B cell (primary cell): Measurements from ENCODE around the gene ZNF423. TPM values are rescaled to one million over a fixed set of nuclear protein-coding genes. Genes with fewer than 3 reads are reported as not detected.

Experiments
- ATAC-seq: fragments of 200-7000 bp; cut with Tn5 transposase; one replicate; pipeline ENCODE4 v1.10.0; 2021; ENCODE audit warnings: low read depth, mild to moderate bottlenecking, moderate number of reproducible peaks, moderate library complexity
- CTCF ChIA-PET: fragments of 350-600 bp; sonication (Branson Sonifier 250); formaldehyde crosslinking; loops from one replicate; lab custom pipeline; 2021; ENCODE audit warnings: antibody characterized with exemption, inconsistent platforms; lab: Charles Lee
- POLR2A ChIA-PET: fragments of 350-600 bp; sonication (Branson Sonifier 250); formaldehyde crosslinking; loops from one replicate; lab custom pipeline; 2021; ENCODE audit warnings: antibody characterized with exemption; lab: Charles Lee
- DNase-seq: peaks from one replicate; pipeline ENCODE4 v3.0.0; 2013
- H2AFZ ChIP-seq: 2 replicates; pipeline ENCODE4 v1.6.1; 2012; ENCODE audit warnings: mild to moderate bottlenecking, low read depth, low read length; ENCODE audit not compliant: insufficient read depth, poor library complexity, severe bottlenecking
- H3K27ac ChIP-seq, 2 donors: 1 replicate in 1 of 2; 2 replicates in 1 of 2; pipeline ENCODE4 v1.5.1; 2012 to 2013; ENCODE audit warnings: low read length in 2 of 2, mild to moderate bottlenecking in 2 of 2, moderate library complexity in 1 of 2
- H3K27me3 ChIP-seq, 4 experiments: fragments of 200-600 bp in 1 of 4; sonication (generic) in 1 of 4; replicated peaks in 1 of 4; 1 replicate in 2 of 4; 2 replicates in 2 of 4; pipeline versions ENCODE4 v1.6.1 to v1.7.0; 2013 to 2016; ENCODE audit warnings: low read length in 3 of 4, mild to moderate bottlenecking in 2 of 4, mixed read lengths in 1 of 4, moderate library complexity in 1 of 4; ENCODE audit not compliant: insufficient read depth in 4 of 4, control insufficient read depth in 3 of 4; ENCODE audit errors: control extremely low read depth in 1 of 4
- H3K36me3 ChIP-seq, 2 experiments: replicated peaks in 1 of 2; 1 replicate in 1 of 2; 2 replicates in 1 of 2; pipeline versions ENCODE4 v1.6.1 to v1.7.1; 2013; ENCODE audit warnings: low read length in 1 of 2; ENCODE audit not compliant: insufficient read depth in 2 of 2, control insufficient read depth in 1 of 2; ENCODE audit errors: control extremely low read depth in 1 of 2, extremely low read depth in 1 of 2
- H3K4me1 ChIP-seq, 2 donors: fragments of 200-600 bp in 1 of 2; sonication (generic) in 1 of 2; 1 replicate in 1 of 2; 2 replicates in 1 of 2; pipeline versions ENCODE4 v1.5.1 to v1.6.1; 2013 to 2017; ENCODE audit warnings: low read length in 2 of 2; ENCODE audit not compliant: control insufficient read depth in 2 of 2, insufficient read depth in 2 of 2
- H3K4me2 ChIP-seq: replicated peaks from 2 replicates; pipeline ENCODE3; 2012; ENCODE audit warnings: mild to moderate bottlenecking, low read depth, low read length; ENCODE audit not compliant: poor library complexity, severe bottlenecking
- H3K4me3 ChIP-seq, 5 experiments: fragments of 200-600 bp in 1 of 5; sonication (generic) in 1 of 5; 1 replicate in 3 of 5; 2 replicates in 2 of 5; pipeline versions ENCODE4 v1.5.1 to v1.7.0; 2011 to 2016; ENCODE audit warnings: low read length in 4 of 5, mild to moderate bottlenecking in 4 of 5, low read depth in 2 of 5, control low read depth in 1 of 5, moderate library complexity in 1 of 5; ENCODE audit not compliant: insufficient read depth in 1 of 5; ENCODE audit errors: control extremely low read depth in 1 of 5, extremely low read depth in 1 of 5
- H3K79me2 ChIP-seq: fragments of 200-600 bp; sonication (generic); one replicate; pipeline ENCODE4 v1.6.0; 2016; ENCODE audit warnings: low read length; ENCODE audit not compliant: control insufficient read depth, insufficient read depth
- H3K9ac ChIP-seq: fragments of 200-600 bp; sonication (generic); 2 replicates; pipeline ENCODE4 v1.6.1; 2017; ENCODE audit warnings: mild to moderate bottlenecking, low read length, moderate library complexity
- H3K9me3 ChIP-seq, 3 donors: one replicate each; pipeline versions ENCODE4 v1.6.1 to v1.7.1; 2013; ENCODE audit warnings: low read length in 2 of 3; ENCODE audit not compliant: control insufficient read depth in 2 of 3, insufficient read depth in 1 of 3; ENCODE audit errors: control extremely low read depth in 1 of 3
- H4K20me1 ChIP-seq: 2 replicates; pipeline ENCODE4 v1.6.0; 2012; ENCODE audit warnings: mild to moderate bottlenecking, low read length; ENCODE audit not compliant: insufficient read depth, control insufficient read depth, poor library complexity, severe bottlenecking
- H3K27ac Mint-ChIP-seq: one replicate; pipeline ENCODE4 v1.8.0; 2021; ENCODE audit warnings: mixed read lengths
- H3K27me3 Mint-ChIP-seq: one replicate; pipeline ENCODE4 v1.8.0; 2021; ENCODE audit warnings: mixed read lengths
- H3K4me1 Mint-ChIP-seq: one replicate; pipeline ENCODE4 v1.8.0; 2021; ENCODE audit warnings: mixed read lengths
- H3K4me3 Mint-ChIP-seq: one replicate; pipeline ENCODE4 v1.8.0; 2021; ENCODE audit warnings: mixed read lengths
- H3K9me3 Mint-ChIP-seq: one replicate; pipeline ENCODE4 v1.8.0; 2022; ENCODE audit warnings: mixed read lengths; ENCODE audit not compliant: insufficient read depth
- EZH2 ChIP-seq: IDR thresholded peaks from 2 replicates; pipeline ENCODE4 v1.6.1; 2012; ENCODE audit warnings: borderline replicate concordance, low read depth, mild to moderate bottlenecking, moderate library complexity, low read length; ENCODE audit not compliant: insufficient read depth, poor library complexity, severe bottlenecking
- WGBS: methylation state at CpG from one replicate; pipeline ENCODE4 v1.1.5; 2013; ENCODE audit warnings: missing lambda C conversion rate; ENCODE audit not compliant: insufficient coverage; 5-methylcytosine and 5-hydroxymethylcytosine counted together
- intact Hi-C: fragments of 100-400 bp; cut with micrococcal nuclease; formaldehyde crosslinking; loops from one replicate; pipeline ENCODE4 v1.10.0; 2022
- polyA plus RNA-seq: library from polyadenylated mRNA; depleted of rRNA; stranded (reverse); fragments of >200 nt; gene quantifications from 2 replicates; pipeline ENCODE4 v1.2.3, GENCODE V29; 2012
- total RNA-seq, 2 donors: library from RNA; stranded (reverse); fragments of 120-200 nt in 1 of 2; gene quantifications; 1 replicate in 1 of 2; 2 replicates in 1 of 2; pipeline versions ENCODE4 v1.2.3 to v1.2.4, GENCODE V29; 2013 to 2022
- TF ChIP-seq, protein P1 (sequence below): fragments of 200-600 bp; IDR thresholded peaks from one replicate; pipeline ENCODE4 v1.8.0; 2022; ENCODE audit warnings: antibody characterized with exemption, mild to moderate bottlenecking

Gene ZNF423
- total and polyA plus RNA-seq, 2 donors (not counting 1 experiment from before 2014, with no cell fraction given), result not detected

DNA sequence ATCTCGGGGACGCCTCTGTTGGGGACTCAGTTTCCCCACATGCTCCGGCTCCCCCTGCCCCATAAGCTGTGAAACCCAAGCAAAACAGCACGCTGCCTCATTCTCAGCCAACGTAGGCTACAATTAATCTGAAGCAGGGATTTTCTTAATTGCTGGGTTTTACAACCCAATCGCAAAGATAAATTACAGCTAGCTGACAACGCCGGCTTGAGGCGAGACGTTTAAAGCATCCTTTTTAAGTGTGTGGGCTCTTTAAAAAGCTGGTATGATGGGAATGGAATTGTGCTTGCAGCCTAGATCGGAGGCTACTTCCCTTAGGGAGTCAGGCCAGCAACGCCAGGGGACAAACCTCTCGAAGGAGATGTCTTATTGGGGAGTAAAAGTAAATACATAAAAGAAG, 185.3 kb downstream of the ZNF423 start:
- no peaks in the 10 kb centered on the region for H3K9me3 ChIP-seq
- TF ChIP-seq, protein P1, sequence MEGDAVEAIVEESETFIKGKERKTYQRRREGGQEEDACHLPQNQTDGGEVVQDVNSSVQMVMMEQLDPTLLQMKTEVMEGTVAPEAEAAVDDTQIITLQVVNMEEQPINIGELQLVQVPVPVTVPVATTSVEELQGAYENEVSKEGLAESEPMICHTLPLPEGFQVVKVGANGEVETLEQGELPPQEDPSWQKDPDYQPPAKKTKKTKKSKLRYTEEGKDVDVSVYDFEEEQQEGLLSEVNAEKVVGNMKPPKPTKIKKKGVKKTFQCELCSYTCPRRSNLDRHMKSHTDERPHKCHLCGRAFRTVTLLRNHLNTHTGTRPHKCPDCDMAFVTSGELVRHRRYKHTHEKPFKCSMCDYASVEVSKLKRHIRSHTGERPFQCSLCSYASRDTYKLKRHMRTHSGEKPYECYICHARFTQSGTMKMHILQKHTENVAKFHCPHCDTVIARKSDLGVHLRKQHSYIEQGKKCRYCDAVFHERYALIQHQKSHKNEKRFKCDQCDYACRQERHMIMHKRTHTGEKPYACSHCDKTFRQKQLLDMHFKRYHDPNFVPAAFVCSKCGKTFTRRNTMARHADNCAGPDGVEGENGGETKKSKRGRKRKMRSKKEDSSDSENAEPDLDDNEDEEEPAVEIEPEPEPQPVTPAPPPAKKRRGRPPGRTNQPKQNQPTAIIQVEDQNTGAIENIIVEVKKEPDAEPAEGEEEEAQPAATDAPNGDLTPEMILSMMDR, result no peak
- no peak for TF ChIP-seq EZH2
- H3K27me3 Mint-ChIP-seq, result no peaks in the 10 kb centered on the region
- intact Hi-C loops, result no loop called here
- H3K36me3 ChIP-seq, result no peaks in the 10 kb centered on the region
- no peak overlapping the region for H3K27ac Mint-ChIP-seq
- CTCF ChIA-PET, result no interaction called here
- no peak overlapping the region for H2AFZ ChIP-seq
- no peaks in the 10 kb centered on the region for H4K20me1 ChIP-seq
- no peak overlapping the region for H3K9ac ChIP-seq
- WGBS, result 89% methylated on average over 10 of the region's 13 CpGs
- H3K9me3 Mint-ChIP-seq, result no peaks in the 10 kb centered on the region
- POLR2A ChIA-PET, result no interaction called here
- no peak overlapping the region for H3K4me2 ChIP-seq
- ATAC-seq (no peak), DNase-seq (no peak)
- no peak overlapping the region for H3K4me3 ChIP-seq
- no peaks in the 10 kb centered on the region for H3K79me2 ChIP-seq
- no peak overlapping the region for H3K4me3 Mint-ChIP-seq
- H3K27ac ChIP-seq, result no peak overlapping the region
- H3K4me1 ChIP-seq, result no peaks in the 10 kb centered on the region
- H3K4me1 Mint-ChIP-seq, result no peaks in the 10 kb centered on the region
- no peaks in the 10 kb centered on the region for H3K27me3 ChIP-seq

DNA sequence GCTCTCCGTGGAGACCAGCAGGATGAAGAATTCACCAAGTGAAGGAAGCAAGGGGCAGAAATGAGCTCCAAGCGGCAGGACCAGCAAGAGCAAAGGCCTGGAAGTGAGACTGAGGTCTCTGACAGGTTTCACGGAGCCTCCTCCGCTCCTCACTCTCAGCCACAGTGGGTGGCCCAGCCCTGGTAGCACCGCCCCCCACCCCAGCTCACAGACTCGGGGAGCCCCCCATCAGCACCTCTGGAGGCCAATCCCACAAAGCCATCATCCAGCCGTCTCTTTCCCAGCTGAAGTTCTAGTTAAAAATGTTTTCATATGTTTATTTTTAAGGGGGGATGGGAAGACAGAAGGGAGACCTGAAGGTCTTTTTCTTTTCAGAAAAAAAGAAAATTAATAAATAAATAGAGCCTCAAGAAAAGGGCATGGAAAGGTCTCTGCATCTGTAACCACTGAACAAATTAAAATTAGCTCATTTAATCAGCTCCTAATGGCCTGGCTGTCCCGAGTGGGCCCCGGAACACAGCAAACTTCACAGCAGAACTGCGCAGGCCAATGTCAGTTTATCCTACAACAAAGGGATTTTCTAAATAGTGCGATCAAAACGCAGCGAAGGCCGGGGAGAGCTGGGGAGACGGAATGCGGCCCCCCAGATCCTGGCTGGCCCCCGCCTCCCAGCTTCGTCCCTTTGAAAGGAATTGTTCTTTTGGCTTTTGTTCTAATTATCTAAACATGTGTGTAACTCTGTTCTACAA, 190.3 kb downstream of the ZNF423 start:
- Histone ChIP-seq H3K79me2 (no peaks in the 10 kb centered on the region), H3K4me2 (no peak overlapping the region), H3K4me3 (no peak overlapping the region), H3K36me3 (no peaks in the 10 kb centered on the region), H3K9ac (no peak overlapping the region), H3K9me3 (peaks cover 0 to 5% (median 0%) of the 10 kb centered on the region in 3 donors), H3K27me3 (no peaks in the 10 kb centered on the region), H2AFZ (no peak overlapping the region), H3K4me1 (no peaks in the 10 kb centered on the region), H3K27ac (no peak overlapping the region), H4K20me1 (no peaks in the 10 kb centered on the region)
- no peak for TF ChIP-seq EZH2
- TF ChIP-seq, protein P1, result no peak
- no peaks in the 10 kb centered on the region for H3K27me3 Mint-ChIP-seq
- intact Hi-C loops, result no loop called here
- H3K4me1 Mint-ChIP-seq, result no peaks in the 10 kb centered on the region
- ChIA-PET CTCF (no interaction called here), POLR2A (no interaction called here)
- no peak overlapping the region for H3K27ac Mint-ChIP-seq
- no peak for ATAC-seq
- H3K9me3 Mint-ChIP-seq, result no peaks in the 10 kb centered on the region
- no peak overlapping the region for H3K4me3 Mint-ChIP-seq
- 89% methylated on average over 8 of the region's 18 CpGs for WGBS
- no peak for DNase-seq
